ENCODE data around the gene CAB39L.

The CAB39L gene

GRCh38 chr13:49443704-49444523, at the start of gene CAB39L, which contains the start of gene SETDB2:
TSS of gene CAB39L (minus strand) at chr13:49444064. CDS start at chr13:49382910, 61,154 bp downstream.
TSS of gene SETDB2 (plus strand) at chr13:49444274. CDS start at chr13:49451894, 7,620 bp downstream.
- DNase-seq, result peak; percentile 96

- no peak for DNase-seq
Observed at GRCh38 chr13:49488563-49488962, 44.7 kb upstream of the CAB39L start.

- DNase-seq, result no peak
Observed at GRCh38 chr13:49481788-49482187, 37.9 kb upstream of the CAB39L start.

- DNase-seq, result no peak
Observed at GRCh38 chr13:49476529-49476928, 32.7 kb upstream of the CAB39L start.

GRCh38 chr13:49472186-49472585, 28.3 kb upstream of the CAB39L start:
- no peak for DNase-seq

DNA sequence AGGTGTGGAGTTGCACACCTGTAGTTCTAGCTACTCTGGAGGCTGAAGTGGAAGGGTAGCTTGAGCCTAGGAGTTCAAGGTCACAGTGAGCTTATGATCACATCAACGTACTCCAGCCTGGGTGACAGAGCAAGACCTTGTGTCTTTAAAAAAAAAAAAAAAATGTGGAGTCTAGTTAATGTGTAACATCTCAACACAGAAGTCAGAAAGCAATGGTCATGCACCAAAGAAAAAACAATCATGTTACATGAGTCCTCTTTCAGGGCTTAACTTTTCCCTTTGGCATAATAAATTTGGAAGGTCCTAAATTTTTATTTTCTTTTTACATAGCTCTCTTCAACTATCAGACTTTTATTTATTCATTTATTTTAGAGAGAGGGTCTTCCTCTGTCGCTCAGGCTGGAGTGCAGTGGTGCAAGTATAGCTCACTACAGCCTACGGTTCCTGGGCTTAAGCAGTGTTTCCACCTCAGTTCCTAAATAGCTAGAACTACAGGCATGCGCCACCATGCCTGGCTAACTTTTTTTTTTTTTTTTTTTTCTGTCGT, 22.5 kb upstream of the CAB39L start:
- no peak for DNase-seq

GRCh38 chr13:49464621-49465325, 20.9 kb upstream of the CAB39L start:
- DNase-seq, result no peak

GRCh38 chr13:49464085-49464484, 20.2 kb upstream of the CAB39L start:
- DNase-seq, result no peak

GRCh38 chr13:49459580-49459979, 15.7 kb upstream of the CAB39L start:
- DNase-seq, result no peak

DNA sequence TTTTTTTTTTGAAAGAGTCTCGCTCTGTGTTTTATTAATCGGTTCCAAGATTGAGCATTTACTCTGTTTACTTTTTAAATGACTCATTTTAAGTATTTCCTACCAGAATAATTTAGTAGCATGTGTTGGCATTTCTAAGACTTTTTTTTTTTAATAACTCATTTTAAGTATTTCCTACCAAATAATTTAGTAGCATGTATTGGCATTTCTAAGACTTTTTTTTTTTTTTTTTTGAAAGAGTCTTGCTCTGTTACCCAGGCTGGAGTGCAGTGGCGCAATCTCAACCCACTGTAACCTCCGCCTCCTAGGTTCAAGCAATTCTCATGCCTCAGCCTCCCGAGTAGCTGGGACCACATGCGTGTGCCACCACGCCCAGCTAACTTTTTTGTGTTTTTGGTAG, 13.4 kb upstream of the CAB39L start:
- no peak for DNase-seq

DNA sequence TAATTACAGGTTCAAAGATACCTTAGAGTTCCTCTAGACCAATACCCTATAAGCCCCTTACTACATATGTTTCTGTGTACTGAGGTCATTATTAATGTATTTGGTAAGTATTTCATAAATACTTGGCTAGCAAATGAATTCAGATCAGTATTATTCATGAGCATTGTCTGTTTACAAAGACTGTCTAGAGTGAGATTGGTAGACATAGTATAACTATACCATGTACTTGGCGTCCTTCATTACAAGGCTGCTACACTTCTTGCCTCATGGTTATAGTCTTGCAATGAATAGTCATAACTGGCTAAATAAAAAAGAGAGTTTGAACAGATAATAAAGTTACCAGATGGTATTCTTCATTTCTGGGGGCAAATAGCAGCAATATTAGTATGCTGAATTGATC, 12.3 kb upstream of the CAB39L start:
- no peak for DNase-seq

DNA sequence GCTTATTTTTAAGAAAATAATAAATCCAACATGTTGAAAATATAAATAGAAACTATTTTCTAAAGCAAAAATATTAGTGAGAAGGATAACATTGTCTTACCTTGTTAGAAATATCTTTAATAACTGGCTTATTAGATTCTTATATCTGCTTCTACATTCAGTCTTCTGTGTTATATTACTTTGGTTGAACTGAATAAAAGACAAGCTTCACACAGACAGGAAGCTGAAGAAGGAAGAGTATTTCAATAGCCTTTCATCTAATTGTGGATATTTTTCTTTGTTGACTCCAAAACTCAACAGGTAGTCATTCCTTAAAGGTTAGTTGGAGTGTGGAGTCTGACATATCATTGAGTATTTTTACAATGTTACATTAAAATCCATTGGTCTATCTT, 11.1 kb upstream of the CAB39L start:
- DNase-seq, result no peak

DNA sequence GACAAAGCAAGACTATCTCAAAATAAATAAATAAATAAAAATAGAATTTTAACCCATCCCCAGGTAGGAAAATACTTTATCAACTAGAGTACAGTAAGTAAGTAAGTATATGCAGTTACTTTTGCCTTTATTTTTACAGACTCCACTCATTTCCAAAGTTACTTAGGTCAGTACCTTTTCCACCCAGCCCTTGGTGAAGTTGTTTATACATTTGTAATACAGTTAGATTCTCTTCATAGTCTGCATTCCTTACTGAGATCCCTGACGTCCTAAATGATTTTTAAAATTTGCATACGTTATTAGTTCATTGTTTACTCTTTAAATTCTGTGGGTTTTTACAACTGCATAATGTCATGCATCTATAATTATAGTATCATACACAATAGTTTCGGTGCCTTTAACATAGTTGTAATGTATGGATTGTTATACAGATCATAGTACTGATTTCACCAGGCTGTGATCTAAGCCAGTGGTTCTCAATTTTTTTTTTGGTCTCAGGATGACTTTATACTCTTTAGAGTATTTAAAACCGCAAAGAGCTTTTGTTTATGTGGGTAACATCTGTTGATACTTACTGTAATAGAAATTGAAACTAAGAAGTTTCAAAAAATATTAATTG, 10.6 kb upstream of the CAB39L start:
- DNase-seq, result no peak

- DNase-seq, result no peak
Observed at GRCh38 chr13:49453465-49453864, 9.6 kb upstream of the CAB39L start.

- no peak for DNase-seq
Observed at GRCh38 chr13:49452725-49453457, 9.0 kb upstream of the CAB39L start.

- no peak for DNase-seq
Observed at GRCh38 chr13:49450105-49450819, 6.4 kb upstream of the CAB39L start.

DNA sequence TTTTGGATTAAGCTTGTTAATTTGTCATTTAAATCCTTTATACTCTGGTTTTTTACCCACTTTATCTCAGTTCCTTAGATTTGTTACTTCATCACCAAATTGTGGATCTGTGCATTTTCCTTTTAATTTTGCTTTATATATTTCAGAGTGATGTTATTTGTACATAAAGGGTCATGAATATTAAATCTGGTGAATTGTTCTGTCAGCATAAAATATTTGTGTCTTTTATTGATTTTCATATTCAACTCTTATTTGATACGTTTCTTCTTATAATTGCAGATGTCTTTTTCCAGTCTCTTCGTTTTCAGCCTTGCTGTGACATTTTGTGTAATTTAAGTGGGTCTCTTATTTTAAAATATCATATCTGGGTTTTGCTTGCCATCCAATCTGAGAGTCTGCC, 4.9 kb upstream of the CAB39L start:
- no peak for DNase-seq

GRCh38 chr13:49446473-49446872, 2.6 kb upstream of the CAB39L start:
- DNase-seq, result no peak

DNA sequence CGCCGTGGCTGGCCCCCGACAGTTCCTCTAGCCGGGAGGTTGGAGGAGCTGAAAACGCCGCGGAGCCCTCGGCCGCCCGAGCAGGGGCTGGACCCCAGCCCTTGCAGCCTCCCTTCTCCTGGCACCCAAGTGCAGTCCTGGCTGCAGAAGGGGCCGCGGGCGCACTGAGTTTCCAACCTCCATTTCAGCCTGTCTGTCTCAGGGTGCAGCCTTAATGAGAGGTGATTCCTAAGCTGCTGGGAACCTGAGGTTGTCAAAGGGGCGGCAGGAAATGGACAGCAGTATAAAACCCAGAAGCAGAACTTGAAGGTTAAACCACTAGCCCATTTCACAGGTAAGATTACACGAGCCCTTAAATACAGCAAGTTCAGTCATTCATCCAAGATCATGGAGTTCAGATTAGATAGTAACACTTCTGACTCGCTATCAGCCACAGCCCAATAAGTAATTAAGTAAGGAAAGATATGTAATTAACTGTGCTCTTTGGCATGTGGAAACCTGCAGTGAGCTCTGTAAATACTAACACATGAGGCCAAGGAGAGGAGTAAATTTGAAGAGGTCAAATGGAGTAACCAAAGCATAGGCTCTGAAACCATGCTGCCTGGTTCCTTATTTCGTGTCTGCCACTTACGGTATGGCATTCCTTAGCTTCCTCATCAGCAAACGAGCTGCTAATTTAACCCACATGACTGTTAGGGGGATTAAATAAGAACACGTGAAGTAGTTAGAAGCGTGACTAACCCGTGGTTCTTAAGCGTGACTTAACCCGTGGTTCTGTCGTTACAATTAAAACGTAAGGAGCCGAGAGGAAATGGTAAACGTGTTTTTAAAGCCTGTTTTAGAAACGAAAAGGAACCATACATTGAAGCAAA, 896 bp upstream of the CAB39L start:
- no peak for DNase-seq

DNA sequence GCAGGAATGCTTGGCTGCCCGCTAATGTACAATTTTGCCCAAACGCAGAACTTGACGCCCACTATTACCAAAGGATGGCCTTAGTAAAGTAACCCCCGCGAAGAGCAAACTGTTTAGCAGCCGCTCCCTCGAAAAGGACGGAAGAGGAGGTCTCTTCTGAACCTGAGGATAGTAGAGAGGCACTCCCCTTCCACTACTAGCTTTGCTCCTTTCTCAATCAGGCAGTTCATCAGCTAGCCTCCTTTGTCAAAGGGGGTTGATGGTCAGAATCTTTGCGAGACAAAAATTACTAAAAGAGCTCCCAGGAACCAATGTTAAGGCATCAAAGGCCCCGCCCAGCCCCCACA, 534 bp downstream of the CAB39L start:
- no peak for DNase-seq

- no peak for DNase-seq
Observed at GRCh38 chr13:49441846-49442245, 2.0 kb downstream of the CAB39L start.
